ENCODE results near the gene DNAJA1.

DNA sequence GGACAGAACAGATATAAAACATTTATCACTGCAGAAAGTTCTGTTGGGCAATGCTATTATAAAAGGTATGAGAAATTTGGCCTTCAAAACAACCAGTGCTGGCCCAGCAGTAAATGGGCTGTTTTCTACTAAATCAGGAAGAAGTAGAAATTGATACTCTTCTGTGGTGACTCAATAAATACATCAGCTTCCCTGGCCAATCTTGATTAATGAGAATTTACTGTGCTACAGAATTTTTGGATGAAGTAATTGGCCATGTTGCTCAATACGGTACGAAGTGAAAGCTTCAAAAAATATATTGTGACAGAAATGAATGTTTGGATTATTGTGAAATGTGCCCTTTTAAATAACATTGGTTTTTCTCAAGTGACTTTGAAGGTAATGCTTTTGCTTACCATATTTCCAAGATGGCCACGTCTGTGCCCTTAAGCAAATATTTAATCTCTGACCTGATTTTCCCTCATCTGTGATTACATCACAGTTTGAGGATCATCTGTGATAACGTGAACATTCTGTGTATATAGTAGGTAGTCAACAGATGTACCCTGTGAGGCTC, 4.2 kb downstream of the DNAJA1 start:
- TF ChIP-seq CTCF (IDR thresholded peaks at IDR 0.05), result no peak
- TF ChIP-seq POLR2A (IDR thresholded peaks at IDR 0.05), result no peak

All from lower leg skin (tissue), 3 donors.